ENCODE results near the gene TFR2. TPM values are rescaled to one million over a fixed set of nuclear protein-coding genes. Genes with fewer than 3 reads are reported as not detected.

TFR2 gene
- total and polyA plus RNA-seq, 2 of the 13 experiments (the other 11 are each of a cell fraction or from before 2014, with no cell fraction given): 36.9 to 64.2 TPM

DNA sequence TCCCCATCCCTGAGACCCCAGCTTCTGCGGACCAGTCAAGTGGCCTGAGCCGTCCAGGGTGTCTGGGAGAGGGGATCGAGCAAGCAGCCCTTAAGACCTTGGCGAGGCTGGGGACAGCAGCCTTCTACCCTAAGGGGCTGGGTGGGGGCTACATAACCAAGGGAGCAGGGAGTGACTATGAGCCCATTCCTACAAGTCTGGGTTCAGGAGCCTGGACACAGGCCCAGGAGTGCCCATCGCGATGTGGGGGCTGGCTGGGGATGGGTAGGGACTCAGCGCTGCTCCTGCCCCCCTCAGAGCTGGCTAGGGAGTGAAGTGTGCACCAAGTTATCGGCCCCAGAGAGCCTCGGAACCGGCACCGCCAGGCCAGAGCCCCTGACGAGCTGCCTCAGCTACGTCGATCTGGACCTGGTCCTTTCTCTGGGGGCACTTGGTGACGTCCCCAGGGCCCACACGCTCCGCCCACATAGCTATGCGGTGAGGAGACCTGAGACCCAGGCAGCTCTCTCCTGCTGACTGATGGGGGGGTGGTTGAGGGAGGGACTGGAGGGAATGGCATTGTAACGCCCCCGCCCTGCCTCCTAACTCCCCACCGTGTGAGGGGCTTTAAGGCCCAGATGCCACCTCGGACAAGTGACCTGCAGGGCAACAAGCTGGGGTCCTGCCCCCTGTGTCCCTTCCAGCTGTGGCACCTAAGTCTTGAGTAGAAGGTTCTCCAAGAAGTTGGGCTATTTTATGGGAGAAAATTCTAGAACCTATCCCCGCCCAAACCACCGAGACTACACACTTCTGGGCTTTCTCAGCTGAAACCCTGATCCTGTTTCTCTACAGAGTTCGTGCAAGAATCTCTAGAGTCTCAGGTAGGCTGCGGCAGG, 70.2 kb downstream of the TFR2 start (continued):
- TF ChIP-seq, protein P1, sequence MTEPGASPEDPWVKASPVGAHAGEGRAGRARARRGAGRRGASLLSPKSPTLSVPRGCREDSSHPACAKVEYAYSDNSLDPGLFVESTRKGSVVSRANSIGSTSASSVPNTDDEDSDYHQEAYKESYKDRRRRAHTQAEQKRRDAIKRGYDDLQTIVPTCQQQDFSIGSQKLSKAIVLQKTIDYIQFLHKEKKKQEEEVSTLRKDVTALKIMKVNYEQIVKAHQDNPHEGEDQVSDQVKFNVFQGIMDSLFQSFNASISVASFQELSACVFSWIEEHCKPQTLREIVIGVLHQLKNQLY (CRISPR knock-in tag; IDR thresholded peaks at IDR 0.05): no peak
- TF ChIP-seq MAFK (conservative IDR thresholded peaks at IDR 0.05 in 1 of 2, IDR thresholded peaks at IDR 0.05 in 1 of 2; ENCODE audit: low read length in 2 of 2) (no peak), SP2 (CRISPR knock-in tag; IDR thresholded peaks at IDR 0.05) (peak; percentile 10; the same call in 1 of the 2 replicates), AGO1 (IDR thresholded peaks at IDR 0.05; ENCODE audit: low read depth, low read length, poor library complexity, severe bottlenecking) (peak; percentile 100), ZFY (CRISPR knock-in tag; IDR thresholded peaks at IDR 0.05) (no peak), PRPF4 (IDR thresholded peaks at IDR 0.05; ENCODE audit: low read depth, low read length, poor library complexity, severe bottlenecking) (no peak), JUND (CRISPR knock-in tag; IDR thresholded peaks at IDR 0.05) (no peak), GABPB1 (CRISPR knock-in tag; IDR thresholded peaks at IDR 0.05) (peak; percentile 51), ZC3H4 (CRISPR knock-in tag; IDR thresholded peaks at IDR 0.05; ENCODE audit: borderline replicate concordance) (0 out of 2 replicates have a peak, but pooled peaks have one; percentile 61), ZNF660 (CRISPR knock-in tag; IDR thresholded peaks at IDR 0.05; ENCODE audit: borderline replicate concordance, low read depth) (no peak), TGIF2 (CRISPR knock-in tag; IDR thresholded peaks at IDR 0.05) (peak; percentile 51; the same call in 1 of the 2 replicates), ZMYM2 (CRISPR knock-in tag; IDR thresholded peaks at IDR 0.05) (no peak; the same call in 1 of the 2 replicates), ZNF777 (CRISPR knock-in tag; IDR thresholded peaks at IDR 0.05) (no peak), MED13 (CRISPR knock-in tag; IDR thresholded peaks at IDR 0.05) (no peak), EHMT2 (IDR thresholded peaks at IDR 0.05; ENCODE audit: borderline replicate concordance, low read depth, low read length) (no peak), ZNF530 (CRISPR knock-in tag; IDR thresholded peaks at IDR 0.05; ENCODE audit: low read depth) (no peak), NFE2L2 (IDR thresholded peaks at IDR 0.05; ENCODE audit: low read length) (no peak), ZNF775 (CRISPR knock-in tag; IDR thresholded peaks at IDR 0.05; ENCODE audit: borderline replicate concordance) (no peak), ZBTB21 (CRISPR knock-in tag; IDR thresholded peaks at IDR 0.05) (peak; percentile 38; the same call in 1 of the 2 replicates), ZNF749 (CRISPR knock-in tag; IDR thresholded peaks at IDR 0.05; ENCODE audit: borderline replicate concordance) (0 out of 2 replicates have a peak, but pooled peaks have one; percentile 51), ZNF543 (CRISPR knock-in tag; IDR thresholded peaks at IDR 0.05) (no peak)
- TF ChIP-seq, protein P2, sequence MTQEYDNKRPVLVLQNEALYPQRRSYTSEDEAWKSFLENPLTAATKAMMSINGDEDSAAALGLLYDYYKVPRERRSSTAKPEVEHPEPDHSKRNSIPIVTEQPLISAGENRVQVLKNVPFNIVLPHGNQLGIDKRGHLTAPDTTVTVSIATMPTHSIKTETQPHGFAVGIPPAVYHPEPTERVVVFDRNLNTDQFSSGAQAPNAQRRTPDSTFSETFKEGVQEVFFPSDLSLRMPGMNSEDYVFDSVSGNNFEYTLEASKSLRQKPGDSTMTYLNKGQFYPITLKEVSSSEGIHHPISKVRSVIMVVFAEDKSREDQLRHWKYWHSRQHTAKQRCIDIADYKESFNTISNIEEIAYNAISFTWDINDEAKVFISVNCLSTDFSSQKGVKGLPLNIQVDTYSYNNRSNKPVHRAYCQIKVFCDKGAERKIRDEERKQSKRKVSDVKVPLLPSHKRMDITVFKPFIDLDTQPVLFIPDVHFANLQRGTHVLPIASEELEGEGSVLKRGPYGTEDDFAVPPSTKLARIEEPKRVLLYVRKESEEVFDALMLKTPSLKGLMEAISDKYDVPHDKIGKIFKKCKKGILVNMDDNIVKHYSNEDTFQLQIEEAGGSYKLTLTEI (CRISPR knock-in tag; conservative IDR thresholded peaks at IDR 0.05): no peak
- TF ChIP-seq, protein P3, sequence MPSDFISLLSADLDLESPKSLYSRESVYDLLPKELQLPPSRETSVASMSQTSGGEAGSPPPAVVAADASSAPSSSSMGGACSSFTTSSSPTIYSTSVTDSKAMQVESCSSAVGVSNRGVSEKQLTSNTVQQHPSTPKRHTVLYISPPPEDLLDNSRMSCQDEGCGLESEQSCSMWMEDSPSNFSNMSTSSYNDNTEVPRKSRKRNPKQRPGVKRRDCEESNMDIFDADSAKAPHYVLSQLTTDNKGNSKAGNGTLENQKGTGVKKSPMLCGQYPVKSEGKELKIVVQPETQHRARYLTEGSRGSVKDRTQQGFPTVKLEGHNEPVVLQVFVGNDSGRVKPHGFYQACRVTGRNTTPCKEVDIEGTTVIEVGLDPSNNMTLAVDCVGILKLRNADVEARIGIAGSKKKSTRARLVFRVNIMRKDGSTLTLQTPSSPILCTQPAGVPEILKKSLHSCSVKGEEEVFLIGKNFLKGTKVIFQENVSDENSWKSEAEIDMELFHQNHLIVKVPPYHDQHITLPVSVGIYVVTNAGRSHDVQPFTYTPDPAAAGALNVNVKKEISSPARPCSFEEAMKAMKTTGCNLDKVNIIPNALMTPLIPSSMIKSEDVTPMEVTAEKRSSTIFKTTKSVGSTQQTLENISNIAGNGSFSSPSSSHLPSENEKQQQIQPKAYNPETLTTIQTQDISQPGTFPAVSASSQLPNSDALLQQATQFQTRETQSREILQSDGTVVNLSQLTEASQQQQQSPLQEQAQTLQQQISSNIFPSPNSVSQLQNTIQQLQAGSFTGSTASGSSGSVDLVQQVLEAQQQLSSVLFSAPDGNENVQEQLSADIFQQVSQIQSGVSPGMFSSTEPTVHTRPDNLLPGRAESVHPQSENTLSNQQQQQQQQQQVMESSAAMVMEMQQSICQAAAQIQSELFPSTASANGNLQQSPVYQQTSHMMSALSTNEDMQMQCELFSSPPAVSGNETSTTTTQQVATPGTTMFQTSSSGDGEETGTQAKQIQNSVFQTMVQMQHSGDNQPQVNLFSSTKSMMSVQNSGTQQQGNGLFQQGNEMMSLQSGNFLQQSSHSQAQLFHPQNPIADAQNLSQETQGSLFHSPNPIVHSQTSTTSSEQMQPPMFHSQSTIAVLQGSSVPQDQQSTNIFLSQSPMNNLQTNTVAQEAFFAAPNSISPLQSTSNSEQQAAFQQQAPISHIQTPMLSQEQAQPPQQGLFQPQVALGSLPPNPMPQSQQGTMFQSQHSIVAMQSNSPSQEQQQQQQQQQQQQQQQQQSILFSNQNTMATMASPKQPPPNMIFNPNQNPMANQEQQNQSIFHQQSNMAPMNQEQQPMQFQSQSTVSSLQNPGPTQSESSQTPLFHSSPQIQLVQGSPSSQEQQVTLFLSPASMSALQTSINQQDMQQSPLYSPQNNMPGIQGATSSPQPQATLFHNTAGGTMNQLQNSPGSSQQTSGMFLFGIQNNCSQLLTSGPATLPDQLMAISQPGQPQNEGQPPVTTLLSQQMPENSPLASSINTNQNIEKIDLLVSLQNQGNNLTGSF (CRISPR knock-in tag; IDR thresholded peaks at IDR 0.05): 0 out of 2 replicates have a peak, but pooled peaks have one; percentile 43
